WTC11 (cell line): ENCODE results near the gene ATP11A. TPM values are rescaled to one million over a fixed set of nuclear protein-coding genes. Genes with fewer than 3 reads are reported as not detected.
"Not testable (repeated sequence)": the region's sequence is repeated elsewhere in the genome, so short reads cannot be mapped to it uniquely, and the experiment has no call there.

Experiments
- ATAC-seq: fragments of 200-7000 bp; cut with Tn5 transposase; 2 replicates; pipeline ENCODE4 v1.10.0; 2021; ENCODE audit warnings: mild to moderate bottlenecking, moderate library complexity
- CTCF ChIA-PET: fragments of 300-600 bp; sonication (Branson Sonifier 250); formaldehyde crosslinking; loops from one replicate; lab custom pipeline; 2021; ENCODE audit warnings: antibody characterized with exemption; lab: Charles Lee
- POLR2A ChIA-PET: fragments of 350-600 bp; sonication (Branson Sonifier 250); formaldehyde crosslinking; loops from one replicate; lab custom pipeline; 2021; ENCODE audit warnings: antibody characterized with exemption; lab: Charles Lee
- DNase-seq: peaks from one replicate; pipeline ENCODE4 v3.0.0; 2021; ENCODE audit warnings: low spot score
- H3K27ac Mint-ChIP-seq: 2 replicates; pipeline ENCODE4 v1.8.0; 2021; ENCODE audit warnings: mixed read lengths
- H3K27me3 Mint-ChIP-seq: 2 replicates; pipeline ENCODE4 v1.8.0; 2021; ENCODE audit warnings: low read depth, mild to moderate bottlenecking, moderate library complexity, mixed read lengths
- H3K36me3 Mint-ChIP-seq: 2 replicates; pipeline ENCODE4 v1.8.0; 2021; ENCODE audit warnings: mixed read lengths
- H3K4me1 Mint-ChIP-seq: 2 replicates; pipeline ENCODE4 v1.8.0; 2022; ENCODE audit warnings: mixed read lengths
- H3K4me3 Mint-ChIP-seq: 2 replicates; pipeline ENCODE4 v1.8.0; 2021; ENCODE audit warnings: mild to moderate bottlenecking, moderate library complexity, mixed read lengths
- H3K9me3 Mint-ChIP-seq: 2 replicates; pipeline ENCODE4 v1.8.0; 2021; ENCODE audit warnings: mixed read lengths
- CREB1 ChIP-seq: sonication (generic); formaldehyde crosslinking; IDR thresholded peaks from 2 replicates; pipeline ENCODE4 v1.8.0; 2023; ENCODE audit warnings: mild to moderate bottlenecking, missing genetic modification reagents
- FOXJ3 ChIP-seq: sonication (generic); formaldehyde crosslinking; IDR thresholded peaks from 2 replicates; pipeline ENCODE4 v1.9.0; 2021; ENCODE audit warnings: missing genetic modification reagents, mild to moderate bottlenecking, borderline replicate concordance
- FOXP1 ChIP-seq: sonication (generic); formaldehyde crosslinking; IDR thresholded peaks from 2 replicates; pipeline ENCODE4 v1.8.0; 2022; ENCODE audit warnings: missing genetic modification reagents, mild to moderate bottlenecking, moderate library complexity, borderline replicate concordance
- IRF2 ChIP-seq: sonication (generic); formaldehyde crosslinking; IDR thresholded peaks from 2 replicates; pipeline ENCODE4 v1.8.0; 2022; ENCODE audit warnings: low read depth, missing genetic modification reagents, borderline replicate concordance
- KAT7 ChIP-seq: sonication (generic); formaldehyde crosslinking; IDR thresholded peaks from 2 replicates; pipeline ENCODE4 v1.8.1; 2023; ENCODE audit warnings: missing genetic modification reagents, mild to moderate bottlenecking, borderline replicate concordance
- MXD4 ChIP-seq: fragments of 250-450 bp; sonication (Bioruptor Pico); IDR thresholded peaks from 2 replicates; pipeline ENCODE4 v1.8.0; 2021; ENCODE audit warnings: mild to moderate bottlenecking, moderate library complexity, borderline replicate concordance
- NFATC4 ChIP-seq: fragments of 250-450 bp; sonication (Bioruptor Pico); IDR thresholded peaks from 2 replicates; pipeline ENCODE4 v1.9.0; 2021; ENCODE audit warnings: mild to moderate bottlenecking
- NFE2L1 ChIP-seq: sonication (generic); formaldehyde crosslinking; IDR thresholded peaks from 2 replicates; pipeline ENCODE4 v1.8.1; 2023; ENCODE audit warnings: missing genetic modification reagents
- NR1H2 ChIP-seq: sonication (generic); formaldehyde crosslinking; IDR thresholded peaks from 2 replicates; pipeline ENCODE4 v1.9.0; 2021; ENCODE audit warnings: mild to moderate bottlenecking, moderate library complexity, missing genetic modification reagents
- NR2C2 ChIP-seq: sonication (generic); formaldehyde crosslinking; IDR thresholded peaks from 2 replicates; pipeline ENCODE4 v1.8.0; 2022; ENCODE audit warnings: mild to moderate bottlenecking, missing genetic modification reagents
- ZNF423 ChIP-seq: fragments of 250-450 bp; sonication (Bioruptor Pico); IDR thresholded peaks from 2 replicates; pipeline ENCODE4 v2.1.2; 2022; ENCODE audit warnings: mild to moderate bottlenecking, moderate library complexity
- total RNA-seq: library from RNA; stranded (reverse); gene quantifications from 3 replicates; pipeline ENCODE4 v1.2.3, GENCODE V29; 2021
- TF ChIP-seq, protein P1 (sequence below): sonication (generic); formaldehyde crosslinking; IDR thresholded peaks from 2 replicates; pipeline ENCODE4 v1.8.1; 2023; ENCODE audit warnings: mild to moderate bottlenecking, missing genetic modification reagents, borderline replicate concordance
- TF ChIP-seq, protein P2 (sequence below): sonication (generic); formaldehyde crosslinking; IDR thresholded peaks from 2 replicates; pipeline ENCODE4 v1.8.1; 2022; ENCODE audit warnings: missing genetic modification reagents, borderline replicate concordance
- TF ChIP-seq, protein P3 (sequence below): sonication (generic); formaldehyde crosslinking; IDR thresholded peaks from 2 replicates; pipeline ENCODE4 v1.8.1; 2022; ENCODE audit warnings: mild to moderate bottlenecking, moderate library complexity, missing genetic modification reagents
- TF ChIP-seq, protein P4 (sequence below): fragments of 250-450 bp; sonication (Bioruptor Pico); IDR thresholded peaks from 2 replicates; pipeline ENCODE4 v1.9.0; 2021; ENCODE audit warnings: mild to moderate bottlenecking
- TF ChIP-seq, protein P5 (sequence below): sonication (generic); formaldehyde crosslinking; IDR thresholded peaks from 2 replicates; pipeline ENCODE4 v1.8.1; 2022; ENCODE audit warnings: low read depth, missing genetic modification reagents, borderline replicate concordance

The ATP11A gene
- total RNA-seq, 1 experiment from 2014 or later = 100 TPM

DNA sequence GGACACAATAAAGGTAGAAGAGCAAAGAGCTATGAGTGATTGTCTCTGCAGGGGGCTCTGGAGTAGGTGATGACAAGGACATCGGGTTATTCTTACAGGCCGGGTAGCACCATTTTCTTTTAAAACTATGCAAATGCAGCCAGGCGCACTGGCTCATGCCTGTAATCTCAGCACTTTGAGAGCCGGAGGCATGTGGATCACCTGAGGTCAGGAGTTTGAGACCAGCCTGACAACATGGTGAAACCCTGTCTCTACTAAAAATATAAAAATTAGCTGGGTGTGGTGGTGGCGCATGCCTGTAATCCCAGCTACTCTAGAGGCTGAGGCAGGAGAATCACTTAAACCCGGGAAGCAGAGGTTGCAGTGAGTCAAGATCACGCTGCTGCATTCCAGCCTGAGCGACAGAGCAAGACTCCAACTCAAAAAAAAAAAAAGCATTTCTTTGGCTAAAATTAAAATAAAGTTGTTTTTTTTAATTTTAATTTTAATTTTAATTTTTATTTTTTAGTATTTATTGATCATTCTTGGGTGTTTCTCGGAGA is 12.3 kb upstream of the ATP11A start:
- POLR2A ChIA-PET, H3K27ac Mint-ChIP-seq, ATAC-seq, H3K9me3 Mint-ChIP-seq, H3K4me3 Mint-ChIP-seq, H3K36me3 Mint-ChIP-seq, DNase-seq, CTCF ChIA-PET: not testable (repeated sequence)
- H3K4me1 Mint-ChIP-seq = peaks cover 25% of the 10 kb centered on the region
- peaks cover 15% of the 10 kb centered on the region for H3K27me3 Mint-ChIP-seq

DNA sequence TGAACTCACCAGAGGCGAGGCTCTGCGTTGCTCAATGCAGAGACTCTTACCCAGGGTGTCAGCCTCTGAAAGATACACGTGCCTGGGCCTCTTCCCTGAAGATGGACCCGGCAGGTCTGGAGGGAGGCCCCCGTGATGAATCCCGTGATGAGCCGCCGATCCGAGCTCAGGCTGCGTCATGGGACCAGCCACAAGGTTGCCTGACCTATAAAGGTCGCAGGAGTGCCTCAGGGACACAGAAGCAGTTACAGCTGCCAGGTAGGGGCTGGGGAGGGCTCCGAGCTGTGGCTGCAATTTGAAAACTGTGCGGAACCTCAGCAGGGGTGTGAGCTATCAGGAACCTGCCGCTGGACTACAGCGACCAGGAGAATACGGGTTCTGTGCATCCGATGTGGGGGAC is 10.5 kb upstream of the ATP11A start:
- Mint-ChIP-seq H3K27ac (no peak overlapping the region), H3K27me3 (peaks cover 2% of the 10 kb centered on the region; the same call in 1 of the 2 replicates), H3K36me3 (0 out of 2 replicates have a peak, but pooled peaks cover 6% of the 10 kb centered on the region), H3K4me1 (peaks cover 16% of the 10 kb centered on the region), H3K9me3 (peaks cover 3% of the 10 kb centered on the region; the same call in 1 of the 2 replicates), H3K4me3 (no peak overlapping the region)
- ATAC-seq (no peak), DNase-seq (no peak)
- no peak for TF ChIP-seq FOXP1 (CRISPR knock-in tag)
- ChIA-PET POLR2A (no interaction called here), CTCF (interaction anchor here (1.0 kb wide), 1 partner anchor 15 kb away, joined by 3 read pairs; no protein-coding TSS in a partner anchor)

DNA sequence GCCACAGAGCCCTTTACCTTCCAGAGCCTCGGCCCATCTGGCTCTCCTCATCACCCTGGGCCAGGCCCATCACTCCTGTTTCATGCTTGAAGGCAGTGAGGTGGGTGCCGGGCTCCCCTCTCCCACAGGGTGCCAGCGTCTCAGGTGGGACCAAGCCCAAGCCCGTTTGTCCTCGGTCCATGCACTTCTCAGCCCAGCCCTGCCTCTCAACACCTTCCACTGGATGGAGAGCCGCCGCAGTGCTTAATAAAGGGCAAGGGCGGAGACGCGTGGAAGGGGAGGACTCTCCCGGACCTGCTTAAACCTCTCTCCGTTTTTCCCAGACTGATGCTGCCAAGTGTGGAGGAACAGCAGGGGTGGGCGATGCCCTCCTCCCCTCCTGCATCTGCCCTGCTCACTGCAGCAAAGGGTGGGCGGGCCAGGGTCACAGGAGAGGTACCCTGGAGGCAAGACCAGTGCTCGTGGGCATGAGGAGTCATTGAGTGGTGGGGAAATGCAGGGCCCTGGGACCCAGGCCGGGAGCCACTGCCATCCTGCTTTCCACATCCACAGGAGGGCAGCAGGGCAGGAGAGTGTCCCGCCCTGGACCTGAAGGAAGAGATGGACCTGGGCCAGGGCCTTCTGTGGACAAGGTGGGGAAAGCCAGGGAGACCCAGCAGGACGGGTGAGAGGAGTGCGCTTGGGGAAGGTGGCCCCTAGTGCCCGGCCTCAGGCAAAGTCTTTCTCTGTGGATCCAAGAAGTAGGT is 9.7 kb upstream of the ATP11A start:
- Mint-ChIP-seq H3K4me1 (peaks cover 9% of the 10 kb centered on the region), H3K9me3 (peaks cover 3% of the 10 kb centered on the region; the same call in 1 of the 2 replicates), H3K27ac (no peak overlapping the region), H3K4me3 (no peak overlapping the region), H3K36me3 (0 out of 2 replicates have a peak, but pooled peaks cover 6% of the 10 kb centered on the region), H3K27me3 (no peaks in the 10 kb centered on the region; the same call in 1 of the 2 replicates)
- DNase-seq (no peak), ATAC-seq (no peak)
- ChIA-PET POLR2A (no interaction called here), CTCF (interaction anchor here (1.0 kb wide), 1 partner anchor 14 kb away, joined by 3 read pairs; no protein-coding TSS in a partner anchor)
- TF ChIP-seq FOXJ3 (CRISPR knock-in tag) (no peak), KAT7 (no peak), NR1H2 (CRISPR knock-in tag) (no peak), IRF2 (CRISPR knock-in tag) (no peak), MXD4 (CRISPR knock-in tag) (no peak), NFE2L1 (CRISPR knock-in tag) (no peak), ZNF423 (CRISPR knock-in tag) (no peak), NR2C2 (CRISPR knock-in tag) (no peak), NFATC4 (CRISPR knock-in tag) (no peak), CREB1 (no peak)
- TF ChIP-seq, protein P1, sequence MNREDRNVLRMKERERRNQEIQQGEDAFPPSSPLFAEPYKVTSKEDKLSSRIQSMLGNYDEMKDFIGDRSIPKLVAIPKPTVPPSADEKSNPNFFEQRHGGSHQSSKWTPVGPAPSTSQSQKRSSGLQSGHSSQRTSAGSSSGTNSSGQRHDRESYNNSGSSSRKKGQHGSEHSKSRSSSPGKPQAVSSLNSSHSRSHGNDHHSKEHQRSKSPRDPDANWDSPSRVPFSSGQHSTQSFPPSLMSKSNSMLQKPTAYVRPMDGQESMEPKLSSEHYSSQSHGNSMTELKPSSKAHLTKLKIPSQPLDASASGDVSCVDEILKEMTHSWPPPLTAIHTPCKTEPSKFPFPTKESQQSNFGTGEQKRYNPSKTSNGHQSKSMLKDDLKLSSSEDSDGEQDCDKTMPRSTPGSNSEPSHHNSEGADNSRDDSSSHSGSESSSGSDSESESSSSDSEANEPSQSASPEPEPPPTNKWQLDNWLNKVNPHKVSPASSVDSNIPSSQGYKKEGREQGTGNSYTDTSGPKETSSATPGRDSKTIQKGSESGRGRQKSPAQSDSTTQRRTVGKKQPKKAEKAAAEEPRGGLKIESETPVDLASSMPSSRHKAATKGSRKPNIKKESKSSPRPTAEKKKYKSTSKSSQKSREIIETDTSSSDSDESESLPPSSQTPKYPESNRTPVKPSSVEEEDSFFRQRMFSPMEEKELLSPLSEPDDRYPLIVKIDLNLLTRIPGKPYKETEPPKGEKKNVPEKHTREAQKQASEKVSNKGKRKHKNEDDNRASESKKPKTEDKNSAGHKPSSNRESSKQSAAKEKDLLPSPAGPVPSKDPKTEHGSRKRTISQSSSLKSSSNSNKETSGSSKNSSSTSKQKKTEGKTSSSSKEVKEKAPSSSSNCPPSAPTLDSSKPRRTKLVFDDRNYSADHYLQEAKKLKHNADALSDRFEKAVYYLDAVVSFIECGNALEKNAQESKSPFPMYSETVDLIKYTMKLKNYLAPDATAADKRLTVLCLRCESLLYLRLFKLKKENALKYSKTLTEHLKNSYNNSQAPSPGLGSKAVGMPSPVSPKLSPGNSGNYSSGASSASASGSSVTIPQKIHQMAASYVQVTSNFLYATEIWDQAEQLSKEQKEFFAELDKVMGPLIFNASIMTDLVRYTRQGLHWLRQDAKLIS (CRISPR knock-in tag) = no peak
- TF ChIP-seq, protein P2, sequence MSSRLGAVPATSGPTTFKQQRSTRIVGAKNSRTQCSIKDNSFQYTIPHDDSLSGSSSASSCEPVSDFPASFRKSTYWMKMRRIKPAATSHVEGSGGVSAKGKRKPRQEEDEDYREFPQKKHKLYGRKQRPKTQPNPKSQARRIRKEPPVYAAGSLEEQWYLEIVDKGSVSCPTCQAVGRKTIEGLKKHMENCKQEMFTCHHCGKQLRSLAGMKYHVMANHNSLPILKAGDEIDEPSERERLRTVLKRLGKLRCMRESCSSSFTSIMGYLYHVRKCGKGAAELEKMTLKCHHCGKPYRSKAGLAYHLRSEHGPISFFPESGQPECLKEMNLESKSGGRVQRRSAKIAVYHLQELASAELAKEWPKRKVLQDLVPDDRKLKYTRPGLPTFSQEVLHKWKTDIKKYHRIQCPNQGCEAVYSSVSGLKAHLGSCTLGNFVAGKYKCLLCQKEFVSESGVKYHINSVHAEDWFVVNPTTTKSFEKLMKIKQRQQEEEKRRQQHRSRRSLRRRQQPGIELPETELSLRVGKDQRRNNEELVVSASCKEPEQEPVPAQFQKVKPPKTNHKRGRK = no peak
- TF ChIP-seq, protein P3, sequence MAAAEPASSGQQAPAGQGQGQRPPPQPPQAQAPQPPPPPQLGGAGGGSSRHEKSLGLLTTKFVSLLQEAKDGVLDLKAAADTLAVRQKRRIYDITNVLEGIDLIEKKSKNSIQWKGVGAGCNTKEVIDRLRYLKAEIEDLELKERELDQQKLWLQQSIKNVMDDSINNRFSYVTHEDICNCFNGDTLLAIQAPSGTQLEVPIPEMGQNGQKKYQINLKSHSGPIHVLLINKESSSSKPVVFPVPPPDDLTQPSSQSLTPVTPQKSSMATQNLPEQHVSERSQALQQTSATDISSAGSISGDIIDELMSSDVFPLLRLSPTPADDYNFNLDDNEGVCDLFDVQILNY (CRISPR knock-in tag) = no peak
- TF ChIP-seq, protein P4, sequence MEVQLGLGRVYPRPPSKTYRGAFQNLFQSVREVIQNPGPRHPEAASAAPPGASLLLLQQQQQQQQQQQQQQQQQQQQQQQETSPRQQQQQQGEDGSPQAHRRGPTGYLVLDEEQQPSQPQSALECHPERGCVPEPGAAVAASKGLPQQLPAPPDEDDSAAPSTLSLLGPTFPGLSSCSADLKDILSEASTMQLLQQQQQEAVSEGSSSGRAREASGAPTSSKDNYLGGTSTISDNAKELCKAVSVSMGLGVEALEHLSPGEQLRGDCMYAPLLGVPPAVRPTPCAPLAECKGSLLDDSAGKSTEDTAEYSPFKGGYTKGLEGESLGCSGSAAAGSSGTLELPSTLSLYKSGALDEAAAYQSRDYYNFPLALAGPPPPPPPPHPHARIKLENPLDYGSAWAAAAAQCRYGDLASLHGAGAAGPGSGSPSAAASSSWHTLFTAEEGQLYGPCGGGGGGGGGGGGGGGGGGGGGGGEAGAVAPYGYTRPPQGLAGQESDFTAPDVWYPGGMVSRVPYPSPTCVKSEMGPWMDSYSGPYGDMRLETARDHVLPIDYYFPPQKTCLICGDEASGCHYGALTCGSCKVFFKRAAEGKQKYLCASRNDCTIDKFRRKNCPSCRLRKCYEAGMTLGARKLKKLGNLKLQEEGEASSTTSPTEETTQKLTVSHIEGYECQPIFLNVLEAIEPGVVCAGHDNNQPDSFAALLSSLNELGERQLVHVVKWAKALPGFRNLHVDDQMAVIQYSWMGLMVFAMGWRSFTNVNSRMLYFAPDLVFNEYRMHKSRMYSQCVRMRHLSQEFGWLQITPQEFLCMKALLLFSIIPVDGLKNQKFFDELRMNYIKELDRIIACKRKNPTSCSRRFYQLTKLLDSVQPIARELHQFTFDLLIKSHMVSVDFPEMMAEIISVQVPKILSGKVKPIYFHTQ = no peak
- TF ChIP-seq, protein P5, sequence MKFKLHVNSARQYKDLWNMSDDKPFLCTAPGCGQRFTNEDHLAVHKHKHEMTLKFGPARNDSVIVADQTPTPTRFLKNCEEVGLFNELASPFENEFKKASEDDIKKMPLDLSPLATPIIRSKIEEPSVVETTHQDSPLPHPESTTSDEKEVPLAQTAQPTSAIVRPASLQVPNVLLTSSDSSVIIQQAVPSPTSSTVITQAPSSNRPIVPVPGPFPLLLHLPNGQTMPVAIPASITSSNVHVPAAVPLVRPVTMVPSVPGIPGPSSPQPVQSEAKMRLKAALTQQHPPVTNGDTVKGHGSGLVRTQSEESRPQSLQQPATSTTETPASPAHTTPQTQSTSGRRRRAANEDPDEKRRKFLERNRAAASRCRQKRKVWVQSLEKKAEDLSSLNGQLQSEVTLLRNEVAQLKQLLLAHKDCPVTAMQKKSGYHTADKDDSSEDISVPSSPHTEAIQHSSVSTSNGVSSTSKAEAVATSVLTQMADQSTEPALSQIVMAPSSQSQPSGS (CRISPR knock-in tag) = no peak
